Gastrocnemius medialis (tissue), 4 donors: Measurements from ENCODE around the gene CACNB4. TPM values are rescaled to one million over a fixed set of nuclear protein-coding genes. Genes with fewer than 3 reads are reported as not detected.

Experiments used
- ATAC-seq, 2 donors: fragments of 150-250 bp; one replicate each; pipeline ENCODE4 v1.9.1; 2016
- DNase-seq, 2 donors: peaks; one replicate each; pipeline ENCODE4 v3.0.0-alpha.2; 2019
- H3K27ac ChIP-seq, 4 donors: fragments of 200-600 bp; sonication (generic); 1 replicate in 1 of 4; 2 replicates in 3 of 4; pipeline ENCODE4 v1.5.1; 2016 to 2018; ENCODE audit warnings: mild to moderate bottlenecking in 2 of 4, moderate library complexity in 1 of 4
- H3K27me3 ChIP-seq, 3 donors: fragments of 200-600 bp; sonication (generic) in 2 of 3; 1 replicate in 1 of 3; 2 replicates in 2 of 3; pipeline versions ENCODE4 v1.5.1 to v1.6.0; 2016 to 2019; ENCODE audit warnings: mild to moderate bottlenecking in 1 of 3, moderate library complexity in 1 of 3
- H3K36me3 ChIP-seq, 2 donors: fragments of 200-600 bp; sonication (generic) in 1 of 2; one replicate each; pipeline ENCODE4 v1.5.1; 2017 to 2018
- H3K4me1 ChIP-seq, 2 donors: fragments of 200-600 bp; sonication (generic) in 1 of 2; one replicate each; pipeline ENCODE4 v1.5.1; 2016 to 2017; ENCODE audit warnings: mild to moderate bottlenecking in 2 of 2
- H3K4me3 ChIP-seq, 4 donors: fragments of 200-600 bp; sonication (generic) in 3 of 4; 1 replicate in 1 of 4; 2 replicates in 3 of 4; pipeline ENCODE4 v1.5.1; 2016 to 2019; ENCODE audit warnings: mild to moderate bottlenecking in 2 of 4
- H3K9me3 ChIP-seq, 3 donors: fragments of 200-600 bp; sonication (generic) in 2 of 3; 1 replicate in 1 of 3; 2 replicates in 2 of 3; pipeline ENCODE4 v1.5.1; 2016 to 2019
- CTCF ChIP-seq, 5 experiments: fragments of 450-650 bp in 3 of 5; fragments of 200-600 bp in 2 of 5; sonication (generic) in 2 of 5; IDR thresholded peaks in 4 of 5; conservative IDR thresholded peaks in 1 of 5; 1 replicate in 4 of 5; 2 replicates in 1 of 5; pipeline ENCODE4 v1.5.1; 2016 to 2019; ENCODE audit warnings: antibody characterized with exemption in 5 of 5, mild to moderate bottlenecking in 3 of 5, moderate library complexity in 3 of 5
- POLR2A ChIP-seq, 2 donors: fragments of 450-650 bp; IDR thresholded peaks; one replicate each; pipeline ENCODE4 v1.6.1; 2017; ENCODE audit warnings: antibody characterized with exemption in 2 of 2, mild to moderate bottlenecking in 2 of 2, moderate library complexity in 2 of 2
- in situ Hi-C, 4 donors: fragments of 200-750 bp; cut with MboI; loops; one replicate each; pipeline versions ENCODE4 v1.15.0 to v1.8.0; 2017; ENCODE audit warnings: low sequenced_read_pairs in 4 of 4
- intact Hi-C: fragments of 100-400 bp; cut with DNase I; formaldehyde crosslinking; loops from one replicate; pipeline ENCODE4 v1.15.1; 2023; ENCODE audit warnings: low total_unique reads
- total RNA-seq, 4 donors: library from RNA; depleted of rRNA; stranded (reverse); fragments of >200 nt; gene quantifications; one replicate each; pipeline versions ENCODE4 v1.1.0 to v1.2.3, GENCODE V29; 2016

Gene CACNB4
- total RNA-seq, 4 donors from 2014 or later, result 0.04 to 0.56 (median 0.36) TPM

GRCh38 chr2:151991010-151991409 is 107.8 kb downstream of the CACNB4 start:
- no peaks in the 10 kb centered on the region for H3K27me3 ChIP-seq
- intact Hi-C loops, result no loop called here
- no peaks in the 10 kb centered on the region for H3K4me1 ChIP-seq
- no peak overlapping the region for H3K27ac ChIP-seq
- DNase-seq (no peak), ATAC-seq (no peak)
- no peaks in the 10 kb centered on the region for H3K9me3 ChIP-seq
- no peak for TF ChIP-seq CTCF (IDR thresholded peaks at IDR 0.05 in 4 of 5, conservative IDR thresholded peaks at IDR 0.05 in 1 of 5)
- H3K36me3 ChIP-seq, result no peaks in the 10 kb centered on the region
- no peak overlapping the region for H3K4me3 ChIP-seq
- in situ Hi-C loops, result loop anchor here in 1 of 4 donors (10.0 kb wide), 1 partner anchor 146 kb away; no protein-coding TSS in a partner anchor

GRCh38 chr2:151989378-151989777 is 109.5 kb downstream of the CACNB4 start:
- in situ Hi-C loops, result no loop called here
- no peaks in the 10 kb centered on the region for H3K4me1 ChIP-seq
- H3K27me3 ChIP-seq, result no peaks in the 10 kb centered on the region
- no peak overlapping the region for H3K4me3 ChIP-seq
- no peak for TF ChIP-seq CTCF (IDR thresholded peaks at IDR 0.05 in 4 of 5, conservative IDR thresholded peaks at IDR 0.05 in 1 of 5)
- no peak for TF ChIP-seq POLR2A (IDR thresholded peaks at IDR 0.05)
- intact Hi-C loops, result no loop called here
- DNase-seq, result no peak
- H3K27ac ChIP-seq, result no peak overlapping the region
- ATAC-seq, result no peak
- no peaks in the 10 kb centered on the region for H3K36me3 ChIP-seq
- no peaks in the 10 kb centered on the region for H3K9me3 ChIP-seq

GRCh38 chr2:151987484-151987883 is 111.4 kb downstream of the CACNB4 start:
- no peak for TF ChIP-seq POLR2A (IDR thresholded peaks at IDR 0.05)
- Histone ChIP-seq H3K36me3 (no peaks in the 10 kb centered on the region), H3K4me1 (no peaks in the 10 kb centered on the region), H3K9me3 (no peaks in the 10 kb centered on the region), H3K4me3 (no peak overlapping the region), H3K27ac (no peak overlapping the region), H3K27me3 (no peaks in the 10 kb centered on the region)
- in situ Hi-C loops (no loop called here), intact Hi-C loops (no loop called here)
- no peak for ATAC-seq
- DNase-seq, result no peak

GRCh38 chr2:151984424-151985083 is 114.3 kb downstream of the CACNB4 start:
- TF ChIP-seq CTCF (IDR thresholded peaks at IDR 0.05 in 4 of 5, conservative IDR thresholded peaks at IDR 0.05 in 1 of 5) (no peak), POLR2A (IDR thresholded peaks at IDR 0.05) (no peak)

GRCh38 chr2:151983221-151983620 is 115.6 kb downstream of the CACNB4 start:
- TF ChIP-seq POLR2A (IDR thresholded peaks at IDR 0.05) (no peak), CTCF (IDR thresholded peaks at IDR 0.05 in 4 of 5, conservative IDR thresholded peaks at IDR 0.05 in 1 of 5) (no peak)
- H3K27me3 ChIP-seq, result no peaks in the 10 kb centered on the region
- intact Hi-C loops, result no loop called here
- in situ Hi-C loops, result no loop called here
- H3K4me1 ChIP-seq, result no peaks in the 10 kb centered on the region
- no peak for DNase-seq
- no peak for ATAC-seq
- no peak overlapping the region for H3K27ac ChIP-seq
- H3K9me3 ChIP-seq, result no peaks in the 10 kb centered on the region
- no peak overlapping the region for H3K4me3 ChIP-seq
- H3K36me3 ChIP-seq, result no peaks in the 10 kb centered on the region

More at GRCh38 chr2:151984424-151985083, 114.3 kb downstream of the CACNB4 start:
- Histone ChIP-seq H3K27me3 (no peaks in the 10 kb centered on the region), H3K9me3 (no peaks in the 10 kb centered on the region), H3K4me1 (no peaks in the 10 kb centered on the region), H3K27ac (no peak overlapping the region), H3K36me3 (no peaks in the 10 kb centered on the region), H3K4me3 (no peak overlapping the region)
- intact Hi-C loops (no loop called here), in situ Hi-C loops (no loop called here)
- DNase-seq (no peak), ATAC-seq (no peak)
